GM12878 (cell line): ENCODE measurements around the gene VEGFB. TPM values are rescaled to one million over a fixed set of nuclear protein-coding genes. Genes with fewer than 3 reads are reported as not detected.

ENCODE experiments used
- CREB1 ChIP-seq: IDR thresholded peaks from 2 replicates; pipeline ENCODE4 v1.6.1; 2012; ENCODE audit warnings: low read depth, mild to moderate bottlenecking, inconsistent platforms
- EGR1 ChIP-seq, 2 experiments: IDR thresholded peaks; 1 replicate in 1 of 2; 2 replicates in 1 of 2; pipeline ENCODE4 v1.6.1; 2011 to 2012; ENCODE audit warnings: low read depth in 2 of 2, low read length in 2 of 2, borderline replicate concordance in 1 of 2, mild to moderate bottlenecking in 1 of 2, moderate library complexity in 1 of 2
- JUND ChIP-seq: IDR thresholded peaks from 2 replicates; pipeline ENCODE4 v1.6.1; 2012; ENCODE audit warnings: low read depth, mild to moderate bottlenecking, low read length, improper control_type of control experiment, moderate library complexity
- KAT2A ChIP-seq: conservative IDR thresholded peaks from 2 replicates; pipeline ENCODE4 v1.6.1; 2011; ENCODE audit warnings: low read depth, low read length; ENCODE audit not compliant: control insufficient read depth
- NBN ChIP-seq: fragments of 450-650 bp; IDR thresholded peaks from 2 replicates; pipeline ENCODE4 v1.6.1; 2016
- NFIC ChIP-seq: IDR thresholded peaks from 2 replicates; pipeline ENCODE4 v1.6.1; 2012; ENCODE audit warnings: low read depth, mild to moderate bottlenecking, inconsistent platforms, low read length, moderate library complexity
- NR2F1 ChIP-seq: fragments of 450-650 bp; conservative IDR thresholded peaks from 2 replicates; pipeline ENCODE4 v1.6.1; 2017; ENCODE audit warnings: mild to moderate bottlenecking
- RAD21 ChIP-seq: IDR thresholded peaks from 2 replicates; pipeline ENCODE4 v1.6.1; 2011; ENCODE audit warnings: mild to moderate bottlenecking, low read depth, low read length, moderate library complexity; ENCODE audit not compliant: insufficient read depth
- SMARCA5 ChIP-seq: fragments of 450-650 bp; IDR thresholded peaks from 2 replicates; pipeline ENCODE4 v1.6.1; 2017; ENCODE audit warnings: mild to moderate bottlenecking
- SMC3 ChIP-seq: IDR thresholded peaks from 2 replicates; pipeline ENCODE4 v1.6.1; 2011; ENCODE audit warnings: low read length, improper control_type of control experiment, borderline replicate concordance
- SREBF2 ChIP-seq: IDR thresholded peaks from 2 replicates; pipeline ENCODE4 v1.6.1; 2012; ENCODE audit warnings: mild to moderate bottlenecking, low read length
- polyA plus RNA-seq, 11 experiments: library from polyadenylated mRNA; depleted of rRNA in 4 of 11; unstranded in 6 of 11; stranded (reverse) in 5 of 11; fragments of >200 nt; fragmentation: Nextera tagmentation in 4 of 11; fragmentation: Illumina TruSeq in 1 of 11; extraction: Ambion mirVana in 4 of 11; extraction: Trizol in 1 of 11; gene quantifications; 1 replicate in 1 of 11; 2 replicates in 10 of 11; pipeline versions ENCODE4 v1.2.1 to v1.2.3, GENCODE V29; 2011 to 2016; ENCODE audit warnings: inconsistent platforms in 2 of 11, missing spikeins in 2 of 11, low read depth in 1 of 11
- total RNA-seq, 4 experiments: library from RNA; depleted of rRNA in 3 of 4; stranded (reverse); fragments of >200 nt in 3 of 4; fragmentation: Illumina TruSeq in 1 of 4; extraction: Trizol in 1 of 4; gene quantifications; 2 replicates each; pipeline versions ENCODE4 v1.2.1 to v1.2.3, GENCODE V29; 2013 to 2021
- TF ChIP-seq, protein P1 (sequence below): IDR thresholded peaks from 2 replicates; pipeline ENCODE4 v1.6.1; 2011; ENCODE audit warnings: borderline replicate concordance, low read depth, mild to moderate bottlenecking, moderate library complexity, mixed read lengths, low read length; ENCODE audit not compliant: insufficient read depth; ENCODE audit errors: extremely low read length
- TF ChIP-seq, protein P2 (sequence below): IDR thresholded peaks from 2 replicates; pipeline ENCODE4 v1.6.1; 2012; ENCODE audit warnings: low read depth, low read length, improper control_type of control experiment
- TF ChIP-seq, protein P3 (sequence below): fragments of 450-650 bp; IDR thresholded peaks from 2 replicates; pipeline ENCODE4 v1.6.1; 2018; ENCODE audit warnings: borderline replicate concordance, mild to moderate bottlenecking; ENCODE audit not compliant: partially characterized antibody
- TF ChIP-seq, protein P4 (sequence below): IDR thresholded peaks from 2 replicates; pipeline ENCODE4 v1.6.1; 2011; ENCODE audit warnings: mild to moderate bottlenecking, low read depth, low read length, moderate library complexity; ENCODE audit not compliant: insufficient replicate concordance
- TF ChIP-seq, protein P5 (sequence below): fragments of 450-650 bp; IDR thresholded peaks from 2 replicates; pipeline ENCODE4 v1.6.1; 2017; ENCODE audit warnings: antibody characterized with exemption, mild to moderate bottlenecking, moderate library complexity

The VEGFB gene
- total and polyA plus RNA-seq, 10 of the 15 experiments (the other 5 are each of a cell fraction or from before 2014, with no cell fraction given): 7.0 to 75.8 (median 20.3) TPM

DNA sequence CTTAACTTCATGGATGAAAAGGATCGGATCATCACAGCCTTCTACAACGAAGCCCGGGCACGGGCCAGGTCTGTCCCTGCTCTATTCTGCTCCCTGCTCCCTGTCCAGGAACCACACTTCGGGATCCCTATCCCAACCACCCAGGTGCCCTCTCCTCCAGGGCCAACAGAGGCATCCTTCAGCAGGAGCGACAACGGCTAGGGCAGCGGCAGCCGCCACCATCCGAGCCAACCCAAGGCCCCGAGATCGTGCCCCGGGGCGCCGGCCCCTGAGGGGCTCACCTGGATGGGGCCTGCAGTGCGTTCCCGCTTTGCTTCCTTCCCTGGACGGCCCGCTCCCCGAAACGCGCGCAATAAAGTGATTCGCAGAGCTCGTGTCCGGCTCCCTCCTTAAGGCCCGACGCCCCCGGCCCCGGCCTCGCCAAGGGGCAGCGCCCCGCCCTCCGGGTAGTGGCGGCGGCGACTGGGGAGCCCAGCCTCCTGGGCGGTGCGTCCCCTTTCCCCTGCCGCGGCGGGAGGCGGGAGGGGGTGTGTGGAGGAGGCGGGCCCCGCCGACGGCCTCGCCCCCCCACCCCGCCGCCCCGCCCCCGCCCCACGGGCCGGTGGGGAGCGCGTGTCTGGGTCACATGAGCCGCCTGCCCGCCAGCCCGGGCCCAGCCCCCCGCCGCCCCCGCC, at the start of gene VEGFB (continued):
- TF ChIP-seq SMARCA5: 0 out of 2 replicates have a peak, but pooled peaks have one; percentile 30
- TF ChIP-seq, protein P1, sequence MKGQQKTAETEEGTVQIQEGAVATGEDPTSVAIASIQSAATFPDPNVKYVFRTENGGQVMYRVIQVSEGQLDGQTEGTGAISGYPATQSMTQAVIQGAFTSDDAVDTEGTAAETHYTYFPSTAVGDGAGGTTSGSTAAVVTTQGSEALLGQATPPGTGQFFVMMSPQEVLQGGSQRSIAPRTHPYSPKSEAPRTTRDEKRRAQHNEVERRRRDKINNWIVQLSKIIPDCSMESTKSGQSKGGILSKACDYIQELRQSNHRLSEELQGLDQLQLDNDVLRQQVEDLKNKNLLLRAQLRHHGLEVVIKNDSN: peak; percentile 24
- TF ChIP-seq, protein P2, sequence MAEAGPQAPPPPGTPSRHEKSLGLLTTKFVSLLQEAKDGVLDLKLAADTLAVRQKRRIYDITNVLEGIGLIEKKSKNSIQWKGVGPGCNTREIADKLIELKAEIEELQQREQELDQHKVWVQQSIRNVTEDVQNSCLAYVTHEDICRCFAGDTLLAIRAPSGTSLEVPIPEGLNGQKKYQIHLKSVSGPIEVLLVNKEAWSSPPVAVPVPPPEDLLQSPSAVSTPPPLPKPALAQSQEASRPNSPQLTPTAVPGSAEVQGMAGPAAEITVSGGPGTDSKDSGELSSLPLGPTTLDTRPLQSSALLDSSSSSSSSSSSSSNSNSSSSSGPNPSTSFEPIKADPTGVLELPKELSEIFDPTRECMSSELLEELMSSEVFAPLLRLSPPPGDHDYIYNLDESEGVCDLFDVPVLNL: no peak
- TF ChIP-seq EGR1 (IDR thresholded peaks at IDR 0.05; ENCODE audit: borderline replicate concordance in 1 of 2, low read depth in 2 of 2, low read length in 2 of 2): peak in 1 of 2 experiments; percentile 54; a peak in 2 of 3 replicates
- TF ChIP-seq SREBF2: no peak
- TF ChIP-seq NR2F1: 0 out of 2 replicates have a peak, but pooled peaks have one; percentile 12
- TF ChIP-seq, protein P3, sequence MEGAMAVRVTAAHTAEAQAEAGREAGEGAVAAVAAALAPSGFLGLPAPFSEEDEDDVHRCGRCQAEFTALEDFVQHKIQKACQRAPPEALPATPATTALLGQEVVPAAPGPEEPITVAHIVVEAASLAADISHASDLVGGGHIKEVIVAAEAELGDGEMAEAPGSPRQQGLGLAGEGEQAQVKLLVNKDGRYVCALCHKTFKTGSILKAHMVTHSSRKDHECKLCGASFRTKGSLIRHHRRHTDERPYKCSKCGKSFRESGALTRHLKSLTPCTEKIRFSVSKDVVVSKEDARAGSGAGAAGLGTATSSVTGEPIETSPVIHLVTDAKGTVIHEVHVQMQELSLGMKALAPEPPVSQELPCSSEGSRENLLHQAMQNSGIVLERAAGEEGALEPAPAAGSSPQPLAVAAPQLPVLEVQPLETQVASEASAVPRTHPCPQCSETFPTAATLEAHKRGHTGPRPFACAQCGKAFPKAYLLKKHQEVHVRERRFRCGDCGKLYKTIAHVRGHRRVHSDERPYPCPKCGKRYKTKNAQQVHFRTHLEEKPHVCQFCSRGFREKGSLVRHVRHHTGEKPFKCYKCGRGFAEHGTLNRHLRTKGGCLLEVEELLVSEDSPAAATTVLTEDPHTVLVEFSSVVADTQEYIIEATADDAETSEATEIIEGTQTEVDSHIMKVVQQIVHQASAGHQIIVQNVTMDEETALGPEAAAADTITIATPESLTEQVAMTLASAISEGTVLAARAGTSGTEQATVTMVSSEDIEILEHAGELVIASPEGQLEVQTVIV: no peak
- no peak for TF ChIP-seq NFIC
- no peak for TF ChIP-seq SMC3
- TF ChIP-seq RAD21: no peak
- TF ChIP-seq, protein P4, sequence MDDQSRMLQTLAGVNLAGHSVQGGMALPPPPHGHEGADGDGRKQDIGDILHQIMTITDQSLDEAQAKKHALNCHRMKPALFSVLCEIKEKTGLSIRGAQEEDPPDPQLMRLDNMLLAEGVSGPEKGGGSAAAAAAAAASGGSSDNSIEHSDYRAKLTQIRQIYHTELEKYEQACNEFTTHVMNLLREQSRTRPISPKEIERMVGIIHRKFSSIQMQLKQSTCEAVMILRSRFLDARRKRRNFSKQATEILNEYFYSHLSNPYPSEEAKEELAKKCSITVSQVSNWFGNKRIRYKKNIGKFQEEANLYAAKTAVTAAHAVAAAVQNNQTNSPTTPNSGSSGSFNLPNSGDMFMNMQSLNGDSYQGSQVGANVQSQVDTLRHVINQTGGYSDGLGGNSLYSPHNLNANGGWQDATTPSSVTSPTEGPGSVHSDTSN: no peak
- no peak for TF ChIP-seq KAT2A
- no peak for TF ChIP-seq NBN
- TF ChIP-seq CREB1: no peak
- no peak for TF ChIP-seq JUND
- TF ChIP-seq, protein P5, sequence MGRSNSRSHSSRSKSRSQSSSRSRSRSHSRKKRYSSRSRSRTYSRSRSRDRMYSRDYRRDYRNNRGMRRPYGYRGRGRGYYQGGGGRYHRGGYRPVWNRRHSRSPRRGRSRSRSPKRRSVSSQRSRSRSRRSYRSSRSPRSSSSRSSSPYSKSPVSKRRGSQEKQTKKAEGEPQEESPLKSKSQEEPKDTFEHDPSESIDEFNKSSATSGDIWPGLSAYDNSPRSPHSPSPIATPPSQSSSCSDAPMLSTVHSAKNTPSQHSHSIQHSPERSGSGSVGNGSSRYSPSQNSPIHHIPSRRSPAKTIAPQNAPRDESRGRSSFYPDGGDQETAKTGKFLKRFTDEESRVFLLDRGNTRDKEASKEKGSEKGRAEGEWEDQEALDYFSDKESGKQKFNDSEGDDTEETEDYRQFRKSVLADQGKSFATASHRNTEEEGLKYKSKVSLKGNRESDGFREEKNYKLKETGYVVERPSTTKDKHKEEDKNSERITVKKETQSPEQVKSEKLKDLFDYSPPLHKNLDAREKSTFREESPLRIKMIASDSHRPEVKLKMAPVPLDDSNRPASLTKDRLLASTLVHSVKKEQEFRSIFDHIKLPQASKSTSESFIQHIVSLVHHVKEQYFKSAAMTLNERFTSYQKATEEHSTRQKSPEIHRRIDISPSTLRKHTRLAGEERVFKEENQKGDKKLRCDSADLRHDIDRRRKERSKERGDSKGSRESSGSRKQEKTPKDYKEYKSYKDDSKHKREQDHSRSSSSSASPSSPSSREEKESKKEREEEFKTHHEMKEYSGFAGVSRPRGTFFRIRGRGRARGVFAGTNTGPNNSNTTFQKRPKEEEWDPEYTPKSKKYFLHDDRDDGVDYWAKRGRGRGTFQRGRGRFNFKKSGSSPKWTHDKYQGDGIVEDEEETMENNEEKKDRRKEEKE: no peak
